ENCODE results near the gene LST1.

LST1 gene

DNA sequence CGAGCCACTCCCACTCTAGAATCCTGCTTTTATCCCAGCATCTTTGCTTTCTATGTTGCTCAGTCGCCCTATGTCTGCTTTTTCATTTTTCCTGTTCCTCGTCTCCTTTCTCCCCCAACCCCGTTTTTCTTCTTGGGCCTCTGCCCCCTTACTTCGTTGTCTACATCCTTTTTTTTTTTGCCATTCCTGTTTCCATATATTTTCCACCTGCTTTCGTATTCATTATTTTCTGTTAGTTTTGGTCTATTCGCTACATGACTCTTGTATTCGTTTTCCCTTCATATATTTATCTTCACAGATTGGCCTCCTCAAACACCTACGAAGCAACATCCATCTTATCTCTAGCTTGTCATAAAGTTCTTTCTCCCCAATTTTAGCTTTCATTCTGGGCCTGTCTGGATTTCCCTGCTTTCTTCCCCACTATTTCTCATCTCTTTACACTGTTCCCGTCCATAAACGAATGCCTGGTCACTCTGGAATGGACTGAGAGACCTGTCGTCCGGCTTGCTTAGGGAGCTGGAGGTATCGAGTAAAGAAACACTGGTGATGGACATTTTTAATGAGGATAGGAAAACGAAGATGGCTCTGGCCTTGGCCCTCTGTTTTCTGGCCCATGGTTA, 35.4 kb downstream of the LST1 start:
- no peak for DNase-seq

DNA sequence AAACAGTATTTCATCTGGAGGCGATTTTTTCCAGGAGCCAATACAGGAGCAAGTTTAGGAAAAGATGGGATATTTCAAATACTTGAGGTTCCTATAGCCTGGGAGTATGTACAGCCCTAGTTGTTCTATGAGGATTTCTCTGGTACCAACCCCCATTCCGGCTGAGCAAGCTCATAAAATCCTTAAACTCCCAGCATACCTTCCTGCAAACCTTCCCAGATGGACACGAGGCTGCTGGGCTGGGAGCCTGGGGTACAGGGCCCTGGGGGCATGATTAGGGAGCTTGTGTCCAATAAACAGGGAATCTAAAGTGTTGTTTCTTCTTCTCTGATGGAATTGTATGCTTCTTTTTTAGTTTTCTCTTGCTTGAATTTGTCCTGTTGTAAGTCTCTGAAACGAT, 35.9 kb downstream of the LST1 start:
- DNase-seq: no peak

DNA sequence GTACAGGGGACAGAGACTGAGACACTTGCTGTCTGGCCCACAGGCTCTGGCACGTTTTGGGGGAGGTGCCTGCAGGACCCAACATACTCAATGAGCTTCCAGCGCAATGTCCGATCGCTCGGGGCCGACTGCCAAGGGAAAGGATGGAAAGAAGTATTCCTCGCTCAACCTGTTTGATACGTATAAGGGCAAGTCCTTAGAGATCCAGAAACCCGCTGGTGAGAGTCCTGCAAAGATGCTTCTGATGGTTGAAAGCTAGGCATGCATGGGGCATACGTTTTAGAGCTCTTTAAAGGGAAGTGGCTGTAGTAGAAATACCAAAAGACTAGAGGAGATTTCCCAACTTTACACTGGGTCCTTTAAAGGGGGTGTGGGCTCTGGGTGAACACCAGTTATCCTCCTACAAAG, 36.6 kb downstream of the LST1 start:
- DNase-seq: no peak

DNA sequence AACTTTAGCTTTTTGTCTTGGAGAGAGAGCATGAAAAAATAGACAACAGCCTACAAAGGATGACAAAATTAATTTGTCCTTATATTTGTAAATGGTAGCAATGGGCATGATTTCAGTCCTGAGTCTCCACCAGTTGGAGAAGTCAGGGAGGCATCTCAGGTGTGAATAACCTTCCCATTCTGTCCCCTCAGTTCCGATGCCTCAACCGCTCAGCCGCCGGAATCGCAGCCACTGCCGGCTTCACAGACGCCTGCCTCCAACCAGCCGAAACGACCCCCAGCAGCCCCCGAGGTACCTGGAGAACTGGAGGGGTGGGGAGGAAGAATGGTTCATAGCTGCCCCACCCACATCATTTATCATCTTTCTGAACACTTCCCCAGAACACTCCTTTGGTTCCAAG, 38.0 kb downstream of the LST1 start:
- no peak for DNase-seq

DNA sequence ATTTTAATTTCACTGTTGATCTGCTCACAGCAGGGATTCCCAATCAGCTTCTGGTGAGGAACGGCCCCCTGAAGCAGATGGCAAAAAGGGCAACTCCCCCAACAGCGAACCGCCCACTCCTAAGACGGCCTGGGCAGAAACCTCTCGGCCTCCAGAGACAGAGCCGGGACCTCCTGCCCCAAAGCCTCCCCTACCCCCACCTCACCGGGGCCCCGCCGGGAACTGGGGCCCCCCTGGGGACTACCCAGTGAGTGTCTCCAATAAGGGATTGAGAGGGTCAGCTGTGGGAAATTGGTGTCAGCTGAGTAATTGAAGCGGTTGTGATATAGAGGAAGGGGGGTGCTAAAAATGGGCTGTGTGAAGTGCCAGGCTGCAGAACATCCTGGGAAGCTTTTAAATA, 40.9 kb downstream of the LST1 start:
- DNase-seq: no peak

DNA sequence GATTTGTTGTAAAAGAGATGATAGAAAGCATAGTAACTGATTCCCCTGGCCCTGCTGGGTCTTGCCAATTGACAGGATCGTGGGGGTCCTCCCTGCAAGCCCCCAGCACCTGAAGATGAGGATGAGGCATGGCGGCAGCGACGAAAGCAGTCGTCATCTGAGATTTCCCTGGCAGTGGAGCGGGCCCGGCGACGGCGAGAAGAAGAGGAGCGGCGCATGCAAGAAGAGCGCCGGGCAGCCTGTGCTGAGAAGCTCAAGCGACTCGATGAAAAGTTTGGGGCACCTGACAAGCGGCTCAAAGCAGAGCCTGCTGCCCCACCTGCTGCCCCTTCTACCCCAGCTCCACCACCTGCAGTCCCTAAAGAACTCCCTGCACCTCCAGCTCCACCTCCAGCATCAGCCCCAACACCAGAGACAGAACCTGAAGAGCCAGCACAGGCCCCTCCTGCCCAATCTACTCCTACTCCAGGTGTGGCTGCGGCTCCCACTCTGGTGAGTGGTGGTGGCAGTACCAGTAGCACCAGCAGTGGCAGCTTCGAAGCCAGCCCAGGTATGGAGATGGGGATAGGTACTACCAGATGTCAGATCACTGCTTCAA, 41.7 kb downstream of the LST1 start:
- DNase-seq: no peak

DNA sequence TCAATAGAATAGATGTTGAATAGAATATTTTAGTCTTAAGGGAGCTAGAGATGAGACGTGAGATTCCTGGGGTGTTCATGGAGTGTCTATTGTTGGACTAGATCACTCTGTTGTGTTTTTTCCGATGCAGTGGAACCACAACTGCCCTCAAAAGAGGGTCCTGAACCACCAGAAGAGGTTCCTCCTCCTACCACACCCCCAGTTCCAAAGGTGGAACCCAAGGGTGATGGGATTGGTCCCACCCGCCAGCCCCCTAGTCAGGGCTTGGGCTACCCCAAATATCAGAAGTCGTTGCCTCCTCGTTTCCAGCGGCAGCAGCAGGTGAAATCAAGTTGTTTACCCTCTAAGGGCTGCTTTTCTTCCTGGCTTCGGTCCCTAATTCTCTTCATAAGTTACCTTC, 42.9 kb downstream of the LST1 start:
- no peak for DNase-seq

DNA sequence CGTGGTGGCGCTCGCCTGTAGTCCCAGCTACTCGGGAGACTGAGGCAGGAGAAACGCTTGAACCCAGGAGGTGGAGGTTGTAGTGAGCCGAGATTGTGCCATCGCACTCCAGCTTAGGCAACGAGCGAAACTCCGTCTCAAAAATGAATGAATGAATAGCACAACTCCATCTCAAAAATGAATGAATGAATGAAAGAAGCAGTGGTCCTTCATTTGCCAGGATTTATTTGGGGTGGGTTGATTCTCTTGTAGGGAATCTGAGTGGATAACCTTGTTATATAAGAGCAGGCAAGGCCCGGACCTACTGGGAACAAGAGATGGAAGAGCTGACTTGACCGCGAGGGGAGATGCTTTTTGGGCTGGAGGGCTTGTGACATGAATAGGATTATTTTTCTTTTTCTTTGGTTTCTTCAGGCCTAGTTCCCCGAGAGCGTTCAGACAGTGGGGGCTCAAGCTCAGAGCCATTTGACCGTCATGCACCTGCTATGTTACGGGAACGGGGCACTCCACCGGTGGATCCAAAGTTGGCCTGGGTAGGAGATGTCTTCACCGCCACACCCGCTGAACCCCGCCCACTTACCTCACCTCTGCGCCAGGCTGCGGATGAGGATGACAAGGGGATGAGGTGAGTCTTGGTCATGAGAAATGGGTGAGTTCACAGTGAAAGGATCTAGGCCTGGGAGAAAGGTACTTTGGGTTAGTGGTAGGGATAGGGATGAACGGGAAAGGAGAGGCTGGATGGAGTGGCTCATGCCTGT, 44.3 kb downstream of the LST1 start:
- DNase-seq: no peak

DNA sequence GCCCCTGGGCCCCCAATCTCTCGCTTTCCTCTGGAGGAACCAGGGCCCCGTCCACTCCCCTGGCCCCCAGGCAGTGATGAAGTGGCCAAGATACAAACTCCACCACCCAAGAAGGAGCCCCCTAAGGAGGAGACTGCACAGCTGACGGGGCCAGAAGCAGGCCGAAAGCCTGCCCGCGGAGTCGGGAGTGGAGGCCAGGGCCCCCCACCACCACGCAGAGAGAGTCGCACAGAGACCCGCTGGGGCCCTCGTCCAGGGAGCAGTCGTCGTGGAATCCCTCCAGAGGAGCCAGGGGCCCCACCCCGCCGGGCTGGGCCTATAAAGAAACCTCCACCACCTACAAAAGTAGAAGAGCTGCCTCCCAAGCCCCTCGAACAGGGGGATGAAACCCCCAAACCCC, 45.1 kb downstream of the LST1 start:
- DNase-seq: no peak

DNA sequence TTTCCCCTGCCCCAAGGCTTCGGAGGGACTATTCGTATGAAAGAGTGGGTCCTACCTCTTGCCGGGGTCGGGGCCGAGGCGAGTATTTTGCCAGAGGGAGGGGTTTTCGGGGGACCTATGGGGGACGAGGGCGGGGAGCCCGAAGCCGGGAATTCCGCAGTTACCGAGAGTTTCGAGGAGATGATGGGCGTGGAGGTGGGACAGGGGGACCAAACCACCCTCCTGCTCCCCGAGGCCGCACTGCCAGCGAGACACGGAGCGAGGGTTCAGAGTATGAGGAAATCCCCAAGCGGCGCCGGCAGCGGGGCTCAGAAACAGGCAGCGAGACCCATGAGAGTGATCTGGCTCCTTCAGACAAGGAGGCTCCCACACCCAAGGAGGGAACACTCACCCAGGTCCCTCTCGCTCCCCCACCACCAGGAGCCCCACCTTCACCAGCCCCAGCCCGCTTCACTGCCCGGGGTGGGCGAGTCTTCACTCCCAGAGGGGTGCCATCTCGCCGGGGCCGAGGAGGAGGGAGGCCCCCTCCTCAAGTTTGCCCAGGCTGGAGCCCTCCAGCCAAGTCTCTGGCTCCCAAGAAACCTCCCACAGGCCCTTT, 45.7 kb downstream of the LST1 start:
- DNase-seq: no peak

DNA sequence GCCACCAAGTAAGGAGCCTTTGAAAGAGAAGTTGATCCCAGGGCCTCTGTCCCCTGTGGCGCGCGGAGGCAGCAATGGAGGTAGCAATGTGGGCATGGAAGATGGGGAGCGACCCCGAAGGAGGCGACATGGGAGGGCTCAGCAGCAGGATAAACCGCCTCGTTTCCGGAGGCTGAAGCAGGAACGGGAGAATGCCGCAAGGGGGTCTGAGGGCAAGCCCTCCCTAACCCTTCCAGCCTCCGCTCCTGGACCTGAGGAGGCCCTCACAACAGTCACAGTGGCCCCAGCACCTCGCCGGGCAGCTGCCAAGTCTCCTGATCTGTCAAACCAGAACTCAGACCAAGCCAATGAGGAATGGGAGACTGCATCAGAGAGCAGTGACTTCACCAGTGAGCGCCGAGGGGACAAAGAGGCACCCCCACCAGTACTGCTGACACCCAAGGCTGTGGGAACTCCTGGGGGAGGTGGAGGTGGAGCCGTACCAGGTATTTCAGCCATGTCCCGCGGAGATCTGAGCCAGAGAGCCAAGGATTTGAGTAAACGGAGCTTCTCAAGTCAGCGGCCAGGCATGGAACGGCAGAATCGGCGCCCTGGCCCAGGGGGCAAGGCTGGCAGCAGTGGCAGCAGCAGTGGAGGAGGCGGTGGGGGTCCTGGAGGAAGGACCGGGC, 46.3 kb downstream of the LST1 start:
- DNase-seq: no peak

DNA sequence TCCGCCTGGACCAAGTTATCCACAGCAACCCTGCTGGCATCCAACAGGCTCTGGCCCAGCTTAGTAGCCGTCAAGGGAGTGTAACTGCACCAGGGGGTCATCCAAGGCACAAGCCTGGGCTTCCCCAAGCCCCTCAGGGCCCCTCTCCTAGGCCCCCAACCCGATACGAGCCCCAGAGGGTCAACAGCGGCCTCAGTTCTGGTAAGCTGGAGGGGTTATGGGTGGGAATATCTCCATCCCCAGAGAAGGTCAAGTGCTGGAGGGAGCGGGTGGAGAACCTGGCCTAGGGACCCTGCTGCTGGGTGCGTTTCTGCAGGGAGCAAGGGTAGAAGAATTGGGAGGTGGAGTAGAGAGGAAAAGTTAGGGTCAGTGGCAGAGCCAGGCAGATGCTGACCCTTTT, 47.4 kb downstream of the LST1 start:
- no peak for DNase-seq

DNA sequence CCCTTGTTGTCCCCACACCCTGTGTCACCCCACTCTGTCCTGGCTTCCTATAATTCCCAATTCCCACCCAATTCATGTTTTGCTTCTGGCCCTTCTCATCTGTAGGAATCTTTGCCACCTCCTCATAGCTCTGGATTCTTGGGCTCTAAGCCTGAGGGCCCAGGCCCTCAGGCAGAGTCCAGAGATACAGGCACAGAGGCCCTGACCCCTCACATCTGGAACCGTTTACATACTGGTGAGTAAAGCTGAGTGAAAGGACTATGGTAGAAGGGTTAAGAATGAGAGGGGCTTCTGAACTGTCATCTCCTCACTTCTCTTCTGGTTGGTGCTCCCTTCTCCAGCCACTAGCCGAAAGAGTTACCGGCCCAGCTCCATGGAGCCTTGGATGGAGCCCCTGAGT, 48.1 kb downstream of the LST1 start:
- DNase-seq: no peak

DNA sequence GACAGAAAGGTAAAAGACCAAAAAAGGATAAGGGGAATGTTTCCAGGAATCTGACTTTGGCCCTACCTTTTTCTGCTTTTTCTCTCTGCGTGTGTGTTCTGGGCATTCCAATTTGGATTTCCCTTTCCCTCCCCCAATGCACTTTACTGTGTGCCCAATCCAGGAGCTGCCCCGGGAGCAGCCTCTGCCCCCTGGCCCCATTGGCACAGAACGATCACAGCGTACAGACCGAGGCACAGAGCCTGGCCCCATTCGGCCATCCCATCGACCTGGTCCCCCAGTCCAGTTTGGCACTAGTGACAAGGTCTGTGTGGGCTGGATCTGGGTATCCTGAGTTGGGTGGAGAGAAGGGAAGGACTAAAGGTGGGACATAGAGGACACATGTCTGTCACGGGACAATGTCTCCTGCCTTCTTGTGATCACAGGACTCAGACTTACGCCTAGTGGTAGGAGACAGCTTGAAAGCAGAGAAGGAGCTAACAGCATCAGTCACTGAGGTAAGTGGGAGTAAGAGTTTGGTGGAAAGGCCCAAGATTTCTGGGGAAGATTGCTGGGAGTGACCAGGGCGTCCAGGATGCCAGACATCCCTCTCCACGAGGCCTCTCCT, 49.0 kb downstream of the LST1 start:
- DNase-seq: no peak

DNA sequence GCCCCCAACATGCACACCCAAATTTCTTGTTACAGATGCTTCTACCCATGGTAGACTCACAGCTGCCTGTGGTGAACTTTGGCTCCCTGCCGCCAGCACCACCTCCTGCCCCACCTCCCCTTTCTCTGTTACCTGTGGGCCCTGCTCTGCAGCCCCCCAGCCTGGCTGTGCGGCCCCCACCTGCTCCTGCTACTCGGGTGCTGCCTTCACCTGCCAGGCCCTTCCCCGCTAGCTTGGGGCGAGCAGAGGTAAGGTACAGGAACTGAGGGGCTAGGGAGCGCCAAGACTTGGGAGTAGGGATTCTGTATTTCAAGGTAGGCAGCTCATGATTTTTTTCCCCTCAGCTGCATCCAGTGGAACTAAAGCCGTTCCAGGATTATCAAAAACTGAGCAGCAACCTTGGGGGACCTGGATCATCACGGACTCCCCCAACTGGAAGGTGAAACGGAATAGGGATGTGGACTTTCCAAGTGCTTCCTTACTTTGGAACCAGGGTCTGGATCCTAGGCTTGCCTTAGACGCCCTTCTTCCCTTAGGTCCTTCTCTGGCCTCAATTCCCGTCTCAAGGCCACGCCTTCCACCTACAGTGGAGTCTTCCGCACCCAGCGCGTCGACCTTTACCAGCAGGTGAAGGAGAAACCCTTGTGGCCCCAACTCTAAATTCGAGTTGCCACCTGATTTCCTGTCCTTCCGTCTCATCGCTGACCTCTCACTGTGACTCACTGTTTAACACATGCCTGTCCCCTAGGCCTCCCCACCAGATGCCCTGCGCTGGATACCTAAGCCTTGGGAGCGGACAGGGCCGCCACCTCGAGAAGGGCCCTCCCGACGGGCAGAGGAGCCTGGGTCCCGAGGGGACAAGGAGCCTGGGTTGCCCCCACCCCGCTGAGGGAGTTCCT, 50.9 kb downstream of the LST1 start:
- DNase-seq: no peak

Data from NCI-H345 (cell line).